NCI-H128 (cell line): ENCODE data around the gene FTH1.
"Not testable (repeated sequence)": the region's sequence is repeated elsewhere in the genome, so short reads cannot be mapped to it uniquely, and the experiment has no call there.

Source experiments
- DNase-seq: peaks from one replicate; lab custom pipeline; 2025; ENCODE audit not compliant: unreplicated experiment; lab: John Stamatoyannopoulos, UW

Gene FTH1

DNA sequence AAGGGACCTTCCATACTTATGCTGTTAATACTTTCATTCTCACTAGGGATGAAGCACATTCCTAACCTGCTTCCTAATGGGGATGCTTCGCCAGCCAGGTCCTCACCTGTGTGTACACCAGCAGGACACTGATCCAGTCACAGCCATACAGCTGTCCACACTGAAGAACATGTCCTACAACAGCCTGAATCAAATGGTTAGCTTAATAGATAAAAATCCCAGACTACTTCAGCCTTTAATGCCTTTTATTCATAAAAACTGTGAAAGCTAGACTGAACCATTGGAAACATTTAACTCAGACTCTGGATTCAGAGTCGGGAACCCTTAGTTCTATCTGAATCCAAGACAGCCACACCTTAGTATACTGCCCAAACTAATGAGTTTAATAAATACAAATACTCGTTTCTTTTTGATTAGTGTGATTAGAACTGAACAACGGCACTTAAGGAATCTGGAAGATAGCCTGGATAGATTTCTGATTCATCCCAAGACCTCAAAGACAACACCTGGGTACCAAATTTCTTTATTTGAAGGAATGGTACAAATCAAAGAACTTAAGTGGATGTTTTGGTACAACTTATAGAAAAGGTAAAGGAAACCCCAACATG, 3.3 kb downstream of the FTH1 start:
- no peak for DNase-seq

DNA sequence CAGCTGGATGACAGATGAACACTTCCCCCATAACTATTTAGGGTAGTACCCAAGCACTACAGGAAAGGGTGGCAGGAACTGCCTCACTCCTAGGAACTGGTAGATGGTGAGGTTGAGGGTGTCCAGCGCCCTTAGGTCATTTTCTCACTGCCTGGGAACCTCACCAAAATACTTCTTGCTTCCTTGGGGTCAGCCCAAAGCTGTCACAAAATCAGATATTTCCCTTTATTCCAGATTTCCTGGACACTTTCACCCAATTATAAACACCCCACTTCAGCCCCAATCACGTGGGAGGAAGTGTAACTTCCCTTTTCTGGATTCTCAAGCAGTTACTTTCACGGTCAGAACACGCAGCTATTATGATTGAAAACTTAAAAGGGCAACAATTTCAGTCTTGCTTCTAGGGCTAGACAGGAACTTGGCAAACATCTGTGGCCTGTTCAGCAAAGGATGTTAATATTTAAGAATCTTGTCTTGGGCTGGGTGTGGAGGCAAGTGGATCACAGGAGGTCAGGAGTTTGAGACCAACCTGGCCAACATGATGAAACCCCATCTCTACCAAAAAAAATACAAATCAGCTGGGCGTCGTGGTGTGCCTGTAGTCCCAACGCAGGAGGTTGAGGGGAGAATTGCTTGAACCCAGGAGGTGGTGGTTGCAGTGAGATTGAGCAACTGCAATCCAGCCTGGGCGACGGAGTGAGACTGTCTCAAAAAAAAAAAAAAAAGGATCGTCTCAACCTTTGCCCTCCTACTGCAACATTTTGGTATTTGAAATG, 4.0 kb downstream of the FTH1 start:
- DNase-seq, result no peak

DNA sequence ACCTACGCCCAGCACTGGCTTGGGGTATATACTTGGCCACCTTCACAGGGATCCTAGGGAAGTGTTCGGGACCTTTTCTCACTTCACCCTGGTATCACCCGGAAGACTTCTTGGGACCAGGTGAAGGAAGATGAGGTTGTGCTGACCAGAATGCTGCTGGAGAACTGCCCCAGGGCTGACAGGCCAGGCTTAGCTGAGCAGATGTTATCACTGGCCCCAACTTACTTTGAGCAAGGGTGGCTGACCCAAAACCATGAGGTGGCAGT, 4.5 kb downstream of the FTH1 start:
- DNase-seq, result no peak

DNA sequence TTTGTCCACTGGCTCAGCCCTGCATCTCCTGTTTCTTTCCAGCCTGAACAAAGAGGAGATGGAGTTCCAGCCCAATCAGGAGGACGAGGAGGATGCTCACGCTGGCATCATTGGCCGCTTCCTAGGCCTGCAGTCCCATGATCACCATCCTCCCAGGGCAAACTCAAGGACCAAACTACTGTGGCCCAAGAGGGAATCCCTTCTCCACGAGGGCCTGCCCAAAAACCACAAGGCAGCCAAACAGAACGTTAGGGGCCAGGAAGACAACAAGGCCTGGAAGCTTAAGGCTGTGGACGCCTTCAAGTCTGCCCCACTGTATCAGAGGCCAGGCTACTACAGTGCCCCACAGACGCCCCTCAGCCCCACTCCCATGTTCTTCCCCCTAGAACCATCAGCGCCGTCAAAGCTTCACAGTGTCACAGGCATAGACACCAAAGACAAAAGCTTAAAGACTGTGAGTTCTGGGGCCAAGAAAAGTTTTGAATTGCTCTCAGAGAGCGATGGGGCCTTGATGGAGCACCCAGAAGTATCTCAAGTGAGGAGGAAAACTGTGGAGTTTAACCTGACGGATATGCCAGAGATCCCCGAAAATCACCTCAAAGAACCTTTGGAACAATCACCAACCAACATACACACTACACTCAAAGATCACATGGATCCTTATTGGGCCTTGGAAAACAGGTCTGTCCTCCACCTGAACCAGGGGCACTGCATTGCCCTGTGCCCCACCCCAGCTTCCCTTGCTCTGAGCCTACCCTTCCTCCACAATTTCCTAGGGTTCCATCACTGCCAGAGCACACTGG, 5.0 kb downstream of the FTH1 start:
- no peak for DNase-seq

DNA sequence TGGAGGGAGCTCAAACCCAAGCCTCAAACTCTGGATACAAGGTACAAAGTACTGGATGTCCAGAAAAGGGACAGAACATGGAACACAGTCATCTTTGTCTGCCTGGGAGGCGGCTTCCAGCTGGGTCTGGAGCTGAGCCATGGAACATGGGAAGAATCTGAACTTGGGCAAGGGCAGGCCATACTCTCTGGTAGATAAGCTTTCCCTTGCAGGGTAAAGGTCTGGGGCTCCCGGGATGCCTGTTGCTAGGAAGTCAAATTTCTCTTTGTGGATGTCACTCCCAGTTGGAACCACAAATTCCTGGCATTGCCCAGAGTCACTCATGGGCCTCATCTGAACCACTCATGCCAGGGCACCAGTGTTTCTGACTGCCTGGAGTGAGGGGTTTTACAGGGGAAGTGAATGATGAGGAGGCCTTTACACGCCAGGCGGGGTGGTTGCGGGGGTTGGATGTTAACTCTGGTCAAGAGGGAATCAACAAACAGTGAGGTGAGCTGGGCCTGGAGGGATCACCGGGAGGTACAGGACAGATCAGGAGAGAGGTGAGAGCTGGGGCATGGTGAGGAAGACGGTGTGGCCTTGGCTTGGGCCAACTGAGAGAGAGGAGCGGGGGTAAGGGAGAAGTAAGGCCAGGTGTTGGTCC, 5.7 kb downstream of the FTH1 start:
- no peak for DNase-seq

DNA sequence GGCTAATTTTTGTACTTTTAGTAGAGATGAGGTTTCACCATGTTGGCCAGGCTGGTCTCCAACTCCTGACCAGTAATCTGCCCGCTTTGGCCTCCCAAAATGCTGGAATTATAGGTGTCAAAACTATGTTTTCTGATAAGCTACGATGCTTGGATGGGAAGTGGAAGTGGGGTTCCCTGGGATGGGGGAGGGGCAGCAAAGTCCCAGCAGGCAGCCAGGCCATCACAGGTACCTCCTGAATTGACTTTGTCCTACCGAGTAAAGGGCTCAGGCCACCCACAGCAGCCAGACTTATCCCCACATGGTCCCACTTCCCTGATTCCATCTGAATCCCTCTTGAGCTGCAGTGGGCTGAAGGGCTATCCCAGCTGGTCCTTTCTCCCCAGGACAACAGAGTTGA, 6.9 kb downstream of the FTH1 start:
- no peak for DNase-seq

DNA sequence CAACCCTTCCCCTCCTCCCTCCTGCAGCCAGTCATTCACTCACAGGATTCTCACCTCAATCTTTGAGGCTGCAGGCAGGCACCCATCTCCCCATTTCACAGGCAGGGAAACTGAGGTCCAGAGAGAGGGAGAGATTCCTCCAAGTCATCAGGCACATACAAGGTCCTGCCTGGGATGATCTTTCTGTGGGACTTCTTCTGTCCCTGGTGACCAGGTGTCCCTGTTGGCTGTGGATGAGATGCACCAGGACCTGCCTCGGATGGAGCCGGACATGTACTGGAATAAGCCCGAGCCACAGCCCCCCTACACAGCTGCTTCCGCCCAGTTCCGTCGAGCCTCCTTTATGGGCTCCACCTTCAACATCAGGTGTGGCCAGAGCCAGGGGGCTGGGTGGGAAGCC, 7.8 kb downstream of the FTH1 start:
- DNase-seq, result no peak

DNA sequence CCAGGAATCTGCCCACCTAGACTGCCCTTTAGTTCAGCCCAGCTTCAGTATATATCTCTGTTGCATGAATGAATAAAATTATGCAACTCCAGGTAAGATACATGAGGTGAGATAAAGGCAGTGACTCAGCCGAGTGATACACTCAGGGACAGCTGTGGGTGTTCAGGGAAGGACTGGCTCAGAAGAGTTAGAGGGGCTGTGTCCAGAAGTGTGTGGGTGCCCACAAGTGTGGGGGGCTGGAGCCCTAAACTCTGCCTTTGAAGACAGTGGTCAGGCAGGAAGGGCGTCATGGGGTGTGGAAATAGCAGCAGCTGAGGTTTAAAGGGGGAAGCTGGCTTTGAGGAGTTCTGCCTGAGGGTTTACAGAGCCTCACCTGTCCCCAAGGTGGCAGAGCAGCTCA, 8.3 kb downstream of the FTH1 start:
- DNase-seq, result no peak

DNA sequence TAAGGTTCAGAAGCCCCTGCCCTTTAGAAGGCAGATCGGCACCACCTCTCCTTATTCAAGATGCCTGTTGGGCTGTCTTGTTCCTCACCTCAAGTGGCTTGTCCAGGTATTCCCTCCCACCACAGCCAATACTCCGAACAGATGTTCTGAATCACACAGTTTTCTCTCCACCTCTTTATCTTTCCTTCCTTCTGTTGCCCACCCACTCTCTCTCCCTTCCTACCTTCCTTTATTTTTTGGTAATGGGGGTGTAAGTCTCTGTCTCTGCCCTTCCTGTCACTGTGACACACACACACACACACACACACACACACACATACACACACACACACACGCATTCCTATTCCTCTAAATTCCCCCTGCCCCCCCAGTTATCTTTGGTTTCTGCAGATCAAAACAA, 8.8 kb downstream of the FTH1 start:
- DNase-seq, result no peak

DNA sequence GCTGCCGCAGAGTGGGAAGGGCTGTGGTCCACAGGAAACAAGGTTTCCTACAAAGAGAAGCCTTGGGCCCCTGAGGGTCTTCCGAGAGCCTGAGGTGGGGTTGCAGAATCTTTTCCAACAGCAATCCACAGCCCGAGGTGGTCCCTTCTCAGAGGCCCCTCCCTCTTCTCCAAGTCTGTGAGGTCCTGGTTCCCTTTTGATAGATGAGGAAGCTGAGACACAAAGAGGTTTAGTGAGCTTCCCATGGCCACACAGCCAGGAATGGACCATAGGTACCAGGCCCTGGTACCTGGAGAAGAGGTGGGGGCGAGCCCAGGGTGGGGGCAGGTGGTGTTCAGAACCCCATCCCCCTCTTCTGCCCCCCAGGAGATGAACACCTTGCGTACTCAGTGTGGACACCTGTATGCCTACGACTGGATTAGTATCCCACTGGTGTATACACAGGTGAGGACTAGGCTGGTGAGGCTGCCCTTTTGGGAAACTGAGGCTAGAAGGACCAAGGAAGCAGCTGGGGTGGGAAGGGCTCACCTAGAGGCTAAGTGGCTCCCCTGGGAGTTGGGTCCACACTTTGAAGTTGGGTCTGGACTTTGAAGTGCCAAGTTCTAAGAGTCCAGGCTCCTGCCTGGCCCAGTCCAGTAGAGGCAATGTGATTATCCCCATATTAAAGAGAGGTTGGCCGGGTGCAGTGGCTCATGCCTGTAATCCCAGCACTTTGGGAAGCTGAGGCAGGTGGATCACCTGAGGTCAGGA, 10.2 kb downstream of the FTH1 start:
- no peak for DNase-seq

DNA sequence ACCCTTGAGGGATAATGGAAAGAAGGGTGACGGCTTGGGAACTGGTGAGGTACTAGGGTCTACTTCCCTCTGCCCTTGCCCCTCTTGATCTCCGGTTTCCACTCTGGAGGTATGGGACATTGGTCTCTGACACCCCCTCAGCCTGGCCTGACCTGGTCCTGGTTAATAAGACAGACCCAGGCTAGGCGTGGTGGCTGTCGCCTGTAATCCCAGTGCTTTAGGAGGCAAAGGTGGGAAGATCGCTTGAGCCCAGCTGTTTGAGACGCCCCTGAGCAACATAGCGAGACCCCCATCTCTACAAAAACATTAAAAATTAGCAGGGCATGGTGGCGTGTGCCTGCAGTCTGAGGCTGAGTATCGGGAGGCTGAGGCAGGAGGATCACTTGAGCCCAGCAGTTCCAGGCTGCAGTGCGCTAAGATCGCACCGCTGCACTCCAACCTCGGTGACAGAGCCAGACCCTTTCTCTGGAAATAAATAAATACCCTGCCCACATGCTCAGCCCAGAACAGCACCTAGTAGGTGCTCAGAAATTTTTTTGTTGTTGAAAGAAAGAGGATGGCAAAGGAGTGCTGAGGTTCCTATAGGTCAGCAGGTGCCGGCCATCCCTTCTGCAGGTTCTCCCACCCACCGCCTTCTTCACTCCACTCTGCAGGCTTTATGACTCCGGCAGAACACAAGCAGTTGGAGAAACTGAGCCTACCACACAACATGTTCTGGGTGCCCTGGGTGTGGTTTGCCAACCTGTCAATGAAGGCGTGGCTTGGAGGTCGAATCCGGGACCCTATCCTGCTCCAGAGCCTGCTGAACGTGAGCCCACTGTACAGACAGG, 11.0 kb downstream of the FTH1 start:
- DNase-seq, result no peak

DNA sequence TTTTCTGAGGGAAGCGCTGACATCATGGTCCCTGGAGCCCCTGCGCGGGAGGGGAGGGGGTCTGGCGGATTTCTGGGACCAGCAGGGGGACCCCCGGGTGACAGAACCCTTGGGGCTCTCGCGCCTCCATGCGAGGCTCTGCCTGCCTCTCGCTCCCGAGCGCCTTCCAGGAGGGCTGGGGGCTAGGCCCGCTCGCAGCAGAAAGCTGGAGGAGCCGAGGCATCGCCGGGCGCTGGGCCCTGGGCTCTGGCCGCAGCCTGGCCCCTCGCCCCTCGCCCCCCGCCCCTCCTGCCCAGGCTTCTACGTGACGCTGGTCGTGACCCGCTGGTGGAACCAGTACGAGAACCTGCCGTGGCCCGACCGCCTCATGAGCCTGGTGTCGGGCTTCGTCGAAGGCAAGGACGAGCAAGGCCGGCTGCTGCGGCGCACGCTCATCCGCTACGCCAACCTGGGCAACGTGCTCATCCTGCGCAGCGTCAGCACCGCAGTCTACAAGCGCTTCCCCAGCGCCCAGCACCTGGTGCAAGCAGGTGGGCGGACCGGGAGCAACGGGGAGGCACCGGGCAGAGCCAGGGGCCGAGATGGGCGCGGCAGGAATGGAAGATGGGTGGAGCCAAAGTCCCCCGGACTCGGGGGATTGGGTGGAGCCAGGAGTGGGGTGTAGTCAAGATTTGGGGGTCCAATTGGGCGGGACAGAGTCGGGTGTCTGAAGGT, 11.9 kb downstream of the FTH1 start:
- peak; percentile 32 for DNase-seq

DNA sequence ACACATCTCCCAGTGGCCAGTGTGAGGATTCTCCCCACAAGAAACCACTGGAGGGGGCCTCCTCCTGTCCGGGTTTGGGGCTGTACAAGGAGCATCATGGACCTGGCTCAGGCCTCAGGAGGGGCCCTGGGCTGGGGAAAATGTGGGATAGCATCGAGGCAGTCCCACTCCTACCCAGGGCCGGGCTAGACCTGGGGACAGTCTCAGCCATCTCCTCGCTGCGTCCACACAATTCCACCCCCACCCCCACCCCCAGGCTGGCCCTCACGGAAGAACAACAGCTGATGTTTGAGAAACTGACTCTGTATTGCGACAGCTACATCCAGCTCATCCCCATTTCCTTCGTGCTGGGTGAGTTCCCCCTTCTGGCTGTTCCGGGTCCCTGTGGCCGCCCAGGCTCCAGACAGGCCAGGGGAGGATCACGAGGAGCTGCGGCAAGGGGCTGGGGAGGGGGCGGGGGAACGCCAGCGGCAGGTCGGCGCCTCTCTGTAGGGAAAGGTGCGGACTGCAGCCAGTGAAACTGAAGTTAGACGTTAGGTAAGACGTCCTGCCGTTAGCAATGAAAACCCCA, 12.5 kb downstream of the FTH1 start:
- DNase-seq, result no peak

DNA sequence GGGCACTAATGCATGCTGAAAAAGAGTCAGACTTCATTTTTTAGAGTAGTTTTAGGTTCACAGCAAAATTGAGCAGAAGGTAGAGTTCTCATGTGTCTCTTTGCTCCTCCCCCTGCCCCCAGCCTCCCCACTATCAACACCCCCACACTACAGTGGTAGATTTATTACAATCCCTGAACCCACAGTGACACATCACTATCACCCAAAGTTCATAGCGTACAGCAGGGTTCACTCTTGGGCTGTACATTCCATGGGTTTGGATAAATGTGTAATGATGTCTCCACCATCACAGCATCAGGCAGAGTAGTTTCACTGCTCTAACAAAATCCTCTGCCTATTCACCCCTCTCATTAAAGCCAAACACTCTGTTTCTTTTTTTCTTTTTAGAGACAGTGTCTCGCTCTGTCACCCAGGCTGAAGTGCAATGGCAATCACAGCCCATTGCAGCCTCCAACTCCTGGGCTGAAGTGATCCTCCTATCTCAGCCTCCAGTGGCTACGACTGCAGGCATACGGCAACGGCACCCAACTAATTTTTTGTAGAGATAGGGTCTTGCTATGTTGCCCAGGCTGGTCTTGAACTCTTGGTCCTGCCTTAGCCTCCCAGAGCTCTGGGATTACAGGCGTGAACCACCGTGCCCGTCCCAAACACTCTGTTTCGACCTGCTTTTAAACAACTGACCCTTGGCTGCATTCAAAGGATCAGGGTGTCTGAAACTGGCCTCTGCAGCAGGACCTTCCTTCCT, 13.2 kb downstream of the FTH1 start:
- DNase-seq, result no peak

DNA sequence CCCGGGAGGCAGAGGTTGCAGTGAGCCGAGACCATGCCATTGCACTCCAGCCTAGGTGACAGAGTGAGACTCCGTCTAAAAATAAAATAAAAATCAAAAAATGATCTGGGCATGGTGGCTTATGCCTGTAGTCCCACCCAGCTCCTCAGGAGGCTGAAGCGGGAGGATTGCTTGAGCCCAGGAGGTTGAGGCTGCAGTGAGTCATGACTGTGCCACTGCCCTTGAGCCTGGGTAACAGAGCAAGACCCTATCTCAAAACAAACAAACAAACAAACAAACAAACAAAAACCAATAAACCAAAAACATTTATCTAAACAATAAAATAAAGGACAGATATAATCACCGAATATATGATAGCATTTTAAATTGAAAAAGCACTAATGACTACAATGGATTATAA, 13.8 kb downstream of the FTH1 start:
- not testable (repeated sequence) for DNase-seq

DNA sequence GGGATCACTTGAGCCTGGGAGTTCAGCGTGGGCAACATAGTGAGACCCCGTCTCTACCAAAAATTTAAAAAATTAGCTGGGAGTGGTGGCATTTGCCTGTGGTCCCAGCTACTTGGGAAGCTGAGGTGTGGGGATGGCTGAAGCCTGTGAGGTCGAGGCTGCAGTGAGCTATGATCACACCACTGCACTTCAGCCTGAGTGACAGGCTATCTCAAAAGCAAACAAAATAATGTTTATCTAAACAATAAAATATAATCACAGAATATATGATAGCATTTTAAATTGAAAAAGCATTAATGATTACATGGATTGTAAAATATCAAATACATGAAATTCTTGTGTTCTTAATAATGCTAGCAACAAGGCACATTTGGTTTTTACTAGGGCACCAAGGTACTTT, 14.6 kb downstream of the FTH1 start:
- no peak for DNase-seq

DNA sequence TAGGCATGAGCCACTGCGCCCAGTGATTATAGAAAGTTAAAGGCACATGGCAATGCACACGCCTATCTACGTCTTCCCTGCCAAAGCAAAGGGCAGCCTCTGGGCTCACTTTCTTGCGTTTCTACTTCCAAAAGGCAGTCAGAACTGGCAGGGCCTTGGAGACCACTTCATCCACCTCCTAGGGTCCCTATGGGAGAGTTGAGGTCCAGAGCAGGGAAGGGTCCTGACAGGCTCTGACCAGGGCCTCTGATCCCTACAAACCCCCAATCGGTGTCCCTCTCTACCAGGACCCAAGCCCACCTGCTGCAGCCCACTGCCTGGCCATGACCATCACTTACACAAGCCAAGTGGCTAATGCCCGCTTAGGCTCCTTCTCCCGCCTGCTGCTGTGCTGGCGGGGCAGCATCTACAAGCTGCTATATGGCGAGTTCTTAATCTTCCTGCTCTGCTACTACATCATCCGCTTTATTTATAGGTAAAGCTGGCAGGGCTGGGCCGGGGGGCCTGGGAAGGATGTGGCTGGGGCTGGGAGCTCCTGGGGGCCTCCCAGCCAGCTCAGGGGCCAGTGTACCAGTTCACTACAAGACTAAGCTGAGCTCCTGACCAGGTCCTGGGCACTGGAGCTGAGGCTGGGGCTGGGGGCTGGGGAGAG, 15.8 kb downstream of the FTH1 start:
- no peak for DNase-seq

DNA sequence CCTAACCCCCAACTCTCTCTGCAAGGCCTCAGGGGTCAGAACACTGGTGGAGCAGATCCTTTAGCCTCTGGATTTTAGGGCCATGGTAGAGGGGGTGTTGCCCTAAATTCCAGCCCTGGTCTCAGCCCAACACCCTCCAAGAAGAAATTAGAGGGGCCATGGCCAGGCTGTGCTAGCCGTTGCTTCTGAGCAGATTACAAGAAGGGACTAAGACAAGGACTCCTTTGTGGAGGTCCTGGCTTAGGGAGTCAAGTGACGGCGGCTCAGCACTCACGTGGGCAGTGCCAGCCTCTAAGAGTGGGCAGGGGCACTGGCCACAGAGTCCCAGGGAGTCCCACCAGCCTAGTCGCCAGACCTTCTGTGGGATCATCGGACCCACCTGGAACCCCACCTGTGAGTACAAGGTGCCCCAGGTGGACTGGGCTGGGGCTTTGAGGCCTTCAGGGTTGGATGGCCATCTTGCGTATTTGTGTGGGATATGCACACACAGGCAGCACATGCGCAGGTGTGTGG, 17.3 kb downstream of the FTH1 start, which contains the start of gene BEST1:
Gene BEST1 (plus strand): TSS at position 317 of the 513 bp plus-strand sequence. CDS start 1,456 bp downstream, outside the sequence.
- DNase-seq, result no peak
